NCI-H226 (cell line): ENCODE measurements around the gene PGBD1.

Experiments
- DNase-seq: peaks from one replicate; pipeline ENCODE4 v3.0.0-alpha.2; 2015

PGBD1 gene, protein sequence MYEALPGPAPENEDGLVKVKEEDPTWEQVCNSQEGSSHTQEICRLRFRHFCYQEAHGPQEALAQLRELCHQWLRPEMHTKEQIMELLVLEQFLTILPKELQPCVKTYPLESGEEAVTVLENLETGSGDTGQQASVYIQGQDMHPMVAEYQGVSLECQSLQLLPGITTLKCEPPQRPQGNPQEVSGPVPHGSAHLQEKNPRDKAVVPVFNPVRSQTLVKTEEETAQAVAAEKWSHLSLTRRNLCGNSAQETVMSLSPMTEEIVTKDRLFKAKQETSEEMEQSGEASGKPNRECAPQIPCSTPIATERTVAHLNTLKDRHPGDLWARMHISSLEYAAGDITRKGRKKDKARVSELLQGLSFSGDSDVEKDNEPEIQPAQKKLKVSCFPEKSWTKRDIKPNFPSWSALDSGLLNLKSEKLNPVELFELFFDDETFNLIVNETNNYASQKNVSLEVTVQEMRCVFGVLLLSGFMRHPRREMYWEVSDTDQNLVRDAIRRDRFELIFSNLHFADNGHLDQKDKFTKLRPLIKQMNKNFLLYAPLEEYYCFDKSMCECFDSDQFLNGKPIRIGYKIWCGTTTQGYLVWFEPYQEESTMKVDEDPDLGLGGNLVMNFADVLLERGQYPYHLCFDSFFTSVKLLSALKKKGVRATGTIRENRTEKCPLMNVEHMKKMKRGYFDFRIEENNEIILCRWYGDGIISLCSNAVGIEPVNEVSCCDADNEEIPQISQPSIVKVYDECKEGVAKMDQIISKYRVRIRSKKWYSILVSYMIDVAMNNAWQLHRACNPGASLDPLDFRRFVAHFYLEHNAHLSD

DNA sequence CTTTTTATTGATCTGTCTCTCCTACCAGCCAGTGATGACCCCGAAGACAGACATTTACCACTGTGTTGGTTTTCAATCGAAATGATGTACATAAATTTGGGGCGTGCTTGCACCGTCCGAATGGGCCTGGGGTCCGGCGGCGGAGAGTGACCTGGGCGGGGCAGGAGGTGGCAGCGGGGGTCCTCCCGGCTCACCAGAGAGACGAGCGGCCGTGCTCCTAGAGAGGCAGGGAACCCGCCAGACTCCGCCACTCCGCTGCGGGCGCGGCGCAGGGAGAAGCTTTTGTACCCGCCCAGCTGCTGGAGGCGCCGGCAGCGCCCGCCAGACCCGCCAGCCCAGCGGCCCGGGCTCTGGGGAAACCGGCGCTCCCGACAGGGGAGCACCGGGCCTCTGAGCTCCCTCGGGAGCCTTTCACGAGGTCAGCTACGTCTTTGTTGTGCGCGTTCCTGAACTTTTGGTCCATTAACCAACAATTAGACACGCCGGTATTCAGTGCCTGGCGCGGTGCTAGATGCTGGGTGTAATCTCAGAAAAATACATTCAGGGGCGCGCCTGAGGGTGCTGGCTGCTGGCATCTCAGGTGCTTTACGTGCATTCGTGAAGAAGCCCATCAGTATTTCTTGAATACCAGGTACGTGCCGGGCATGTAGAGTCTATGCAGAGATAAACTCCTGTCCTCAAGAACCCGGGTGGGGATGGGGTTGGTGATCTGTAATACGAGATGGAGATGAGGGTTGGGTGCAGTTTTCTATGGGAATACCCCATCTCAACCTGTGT is at the start of gene PGBD1:
PGBD1 (plus strand) TSS at position 285 of the 777 bp plus-strand sequence. CDS start 2,242 bp downstream, outside the sequence.
- DNase-seq: peak; percentile 27

DNA sequence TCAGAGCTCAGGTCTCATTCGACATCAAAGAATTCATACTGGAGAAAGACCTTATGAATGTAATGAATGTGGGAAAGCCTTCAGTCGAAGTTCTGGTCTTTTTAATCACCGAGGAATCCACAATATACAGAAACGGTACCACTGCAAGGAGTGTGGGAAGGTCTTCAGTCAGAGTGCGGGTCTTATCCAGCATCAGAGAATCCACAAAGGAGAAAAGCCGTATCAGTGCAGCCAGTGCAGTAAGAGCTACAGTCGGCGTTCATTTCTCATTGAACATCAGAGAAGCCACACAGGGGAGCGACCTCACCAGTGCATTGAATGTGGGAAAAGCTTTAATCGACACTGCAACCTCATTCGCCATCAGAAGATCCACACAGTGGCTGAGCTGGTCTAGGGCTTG is 48.6 kb upstream of the PGBD1 start:
- no peak for DNase-seq

DNA sequence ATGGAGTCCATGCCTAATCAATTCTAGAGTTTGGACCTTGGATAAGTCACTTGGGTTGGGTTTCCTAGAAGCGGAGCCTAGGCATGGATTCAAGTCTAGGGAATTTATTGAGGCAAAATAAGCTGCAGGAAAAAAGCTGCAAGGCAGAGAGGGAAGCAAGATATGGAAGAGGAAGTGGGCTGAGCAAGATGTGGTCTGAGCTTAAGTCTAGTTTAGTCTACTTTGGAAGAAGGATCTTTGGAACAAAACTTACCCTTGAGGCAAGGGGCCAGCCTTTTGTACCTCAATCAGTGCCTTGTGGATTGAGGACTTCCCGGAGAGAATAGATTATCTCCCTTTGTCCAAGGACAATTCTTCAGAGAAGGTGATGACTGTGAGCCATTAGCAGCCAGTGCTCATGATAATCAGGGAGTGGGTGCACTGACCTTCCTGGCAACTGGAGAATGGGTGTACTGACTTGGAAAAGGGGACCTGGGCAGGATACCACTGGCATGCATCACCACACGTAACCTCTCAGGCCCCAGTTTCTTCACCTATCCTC is 45.4 kb upstream of the PGBD1 start:
- DNase-seq: no peak

- DNase-seq: no peak
These were observed 41.7 kb upstream of the PGBD1 start for GRCh38 chr6:28239636-28240035.

DNA sequence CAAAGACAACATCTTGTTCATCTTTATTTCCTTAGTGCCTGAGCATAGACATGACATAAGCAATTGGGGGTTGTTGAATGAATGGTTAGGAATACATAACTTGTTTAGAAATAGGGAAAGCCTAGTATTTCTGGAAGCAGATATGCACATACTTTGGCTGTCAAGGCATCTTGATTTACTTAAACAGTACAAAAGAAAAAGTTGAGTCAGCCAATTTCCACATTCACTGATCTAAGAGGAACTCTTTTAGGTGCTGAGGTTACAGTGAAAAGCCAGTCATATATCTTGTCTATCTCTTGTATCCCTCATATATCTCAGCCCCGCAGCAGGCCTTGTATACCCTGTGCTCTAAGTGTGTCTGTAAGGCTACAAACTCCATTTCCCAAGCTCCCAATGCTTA is 40.9 kb upstream of the PGBD1 start:
- DNase-seq: no peak

DNA sequence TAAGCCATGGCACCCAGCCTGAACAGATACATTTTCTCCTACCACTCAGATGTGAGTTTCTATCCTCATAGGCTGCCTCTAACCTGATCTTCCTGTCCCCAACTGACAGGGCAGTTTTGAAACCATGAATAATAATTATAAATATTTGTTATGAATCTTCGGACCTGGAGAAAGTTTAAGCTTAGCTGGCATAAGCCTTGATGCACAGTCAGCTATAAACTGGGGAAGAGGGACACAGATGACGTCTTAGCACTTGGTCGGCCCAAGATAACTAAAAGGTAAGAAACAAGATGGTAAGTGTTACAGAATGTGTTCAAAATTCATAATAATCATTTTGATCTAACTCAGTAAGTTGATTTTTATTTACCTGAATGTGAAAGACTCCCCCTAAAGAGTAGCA is 37.4 kb upstream of the PGBD1 start:
- no peak for DNase-seq

DNA sequence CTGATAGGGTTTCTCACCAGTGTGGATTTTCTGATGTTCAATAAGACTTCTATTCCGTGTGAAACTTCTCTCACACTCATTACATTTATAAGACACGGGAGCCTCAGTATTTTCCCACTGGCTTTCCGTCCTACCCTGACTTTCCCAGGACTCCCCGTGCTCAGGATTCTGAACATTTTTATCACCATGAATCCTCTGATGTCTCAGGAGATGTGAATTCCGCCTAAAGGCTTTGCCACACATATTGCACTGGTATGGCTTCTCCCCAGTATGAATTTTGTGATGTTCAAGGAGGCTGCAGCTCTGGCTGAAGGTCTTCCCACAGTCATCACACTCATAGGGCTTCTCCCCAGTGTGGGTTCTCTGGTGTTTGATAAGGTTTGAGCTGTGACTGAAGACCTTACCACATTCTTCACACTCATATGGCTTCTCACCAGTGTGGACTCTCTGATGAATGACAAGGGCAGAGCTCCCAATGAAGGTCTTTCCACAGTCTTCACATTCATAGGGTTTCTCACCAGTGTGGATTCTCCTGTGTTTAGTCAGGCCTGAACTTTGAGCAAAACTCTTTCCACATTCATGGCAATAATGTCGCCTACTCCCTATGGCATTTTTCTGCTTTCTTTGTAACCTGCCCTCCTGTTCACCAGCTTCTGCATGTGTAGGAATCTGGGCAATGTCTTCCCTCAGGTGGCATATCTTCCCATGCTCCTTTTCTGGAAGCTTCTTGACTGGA is 36.0 kb upstream of the PGBD1 start:
- no peak for DNase-seq

DNA sequence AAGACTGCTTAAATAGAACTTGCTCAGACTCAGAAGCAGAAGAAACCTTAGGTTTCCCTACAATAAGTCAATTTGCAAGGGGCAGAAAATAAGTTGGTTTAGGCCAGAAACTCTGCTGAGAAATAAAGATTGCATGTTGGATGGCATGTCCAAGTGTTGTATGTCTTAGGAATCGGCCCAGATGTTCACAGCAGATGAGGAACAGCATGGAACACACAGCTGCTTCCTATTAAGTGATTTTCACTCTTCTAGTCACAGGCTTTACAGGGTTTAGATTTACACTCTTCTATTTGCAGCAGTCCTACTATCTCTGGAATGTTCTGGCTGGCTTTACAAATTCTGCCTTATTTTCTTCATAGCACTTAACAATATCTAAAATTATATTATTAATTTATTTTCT is 32.5 kb upstream of the PGBD1 start:
- no peak for DNase-seq

GRCh38 chr6:28250747-28251146 is 30.6 kb upstream of the PGBD1 start:
- DNase-seq: no peak

DNA sequence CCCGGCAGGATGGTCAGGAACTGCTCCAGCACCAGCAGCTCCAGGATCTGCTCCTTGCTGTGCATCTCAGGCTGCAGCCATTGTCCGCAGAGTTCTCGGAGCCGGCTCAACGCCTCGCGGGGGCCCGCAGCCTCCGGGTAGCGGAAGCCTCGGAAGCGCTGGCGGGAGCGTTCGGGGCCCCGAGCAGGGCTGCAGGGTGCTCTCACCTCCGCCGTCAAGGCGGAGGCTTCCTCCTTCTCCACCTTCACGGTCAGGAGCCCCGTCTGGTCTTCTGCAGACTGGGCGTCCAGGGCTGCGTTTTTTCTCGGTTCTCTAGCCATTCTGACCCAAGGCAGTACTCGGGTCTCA is 29.7 kb upstream of the PGBD1 start:
- no peak for DNase-seq

DNA sequence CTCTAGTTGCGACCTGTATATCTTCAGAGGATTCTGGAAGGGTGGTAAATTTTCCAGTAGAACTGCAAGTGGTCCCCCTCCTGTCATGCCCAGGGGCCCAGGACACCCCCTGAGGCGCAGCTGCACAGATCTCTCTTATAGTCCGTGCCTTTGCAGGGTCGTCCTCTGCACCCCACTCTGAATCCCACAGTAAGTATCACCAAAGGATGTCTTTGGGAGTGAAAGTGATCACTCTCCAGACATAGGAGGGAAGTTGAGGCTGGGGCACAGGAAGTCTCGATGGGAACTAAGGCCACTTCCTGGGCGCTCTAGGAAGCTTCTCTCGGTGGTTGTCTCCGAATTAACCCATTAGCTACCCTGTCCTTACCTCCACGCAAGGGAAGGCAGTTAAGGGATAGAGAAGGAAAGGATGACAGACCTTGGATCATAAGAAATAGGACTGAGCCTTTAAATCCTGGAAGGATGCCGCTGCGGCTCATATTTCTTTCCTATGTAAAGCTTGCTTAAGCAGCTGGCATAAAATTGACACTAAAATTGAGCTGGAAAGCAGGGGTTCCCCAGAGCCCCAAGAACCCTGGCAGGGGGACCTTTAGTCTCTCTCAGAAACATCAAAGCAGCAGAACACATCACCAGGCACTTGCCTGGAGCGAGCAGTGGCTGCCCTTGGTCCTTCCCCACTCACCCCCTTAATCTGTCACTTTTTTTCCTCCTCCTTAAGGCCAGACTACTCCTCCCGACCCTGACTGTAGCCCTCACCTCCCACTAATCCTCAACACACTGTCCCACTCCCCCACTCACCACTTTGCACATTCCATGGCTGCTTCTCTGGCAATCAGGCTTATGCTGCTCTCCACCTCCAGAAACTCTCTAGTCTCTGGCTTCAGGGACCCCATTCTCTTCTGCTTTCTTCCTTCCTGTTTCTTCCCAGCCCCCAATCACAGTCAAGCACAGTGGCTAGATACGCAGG is 29.1 kb upstream of the PGBD1 start, which contains the start of gene ZKSCAN4:
ZKSCAN4 (minus strand) TSS at position 261 of the 967 bp plus-strand sequence. CDS start 289 bp downstream, outside the sequence.
- peak; percentile 76 for DNase-seq

DNA sequence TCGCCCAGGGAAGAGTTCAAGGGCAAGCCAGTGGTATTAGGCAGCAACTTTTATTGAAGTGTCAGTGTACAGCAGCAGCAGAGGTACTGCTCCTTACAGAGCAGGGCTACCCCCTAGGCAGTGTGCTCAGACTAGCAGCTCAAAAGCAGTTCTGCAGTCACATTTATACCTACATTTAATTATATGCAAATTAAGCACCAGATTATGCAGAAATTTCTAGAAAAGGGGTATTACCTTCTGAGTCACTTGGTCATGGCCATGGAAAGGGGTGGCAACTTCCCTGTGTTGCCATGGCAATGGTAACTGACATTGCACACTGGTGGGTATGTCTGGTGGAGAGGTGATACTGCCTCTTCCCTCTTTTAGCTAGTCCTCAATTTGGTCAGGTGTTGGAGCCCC is 27.3 kb upstream of the PGBD1 start:
- DNase-seq: no peak

- no peak for DNase-seq
These were observed 24.3 kb upstream of the PGBD1 start for GRCh38 chr6:28257042-28257441.

DNA sequence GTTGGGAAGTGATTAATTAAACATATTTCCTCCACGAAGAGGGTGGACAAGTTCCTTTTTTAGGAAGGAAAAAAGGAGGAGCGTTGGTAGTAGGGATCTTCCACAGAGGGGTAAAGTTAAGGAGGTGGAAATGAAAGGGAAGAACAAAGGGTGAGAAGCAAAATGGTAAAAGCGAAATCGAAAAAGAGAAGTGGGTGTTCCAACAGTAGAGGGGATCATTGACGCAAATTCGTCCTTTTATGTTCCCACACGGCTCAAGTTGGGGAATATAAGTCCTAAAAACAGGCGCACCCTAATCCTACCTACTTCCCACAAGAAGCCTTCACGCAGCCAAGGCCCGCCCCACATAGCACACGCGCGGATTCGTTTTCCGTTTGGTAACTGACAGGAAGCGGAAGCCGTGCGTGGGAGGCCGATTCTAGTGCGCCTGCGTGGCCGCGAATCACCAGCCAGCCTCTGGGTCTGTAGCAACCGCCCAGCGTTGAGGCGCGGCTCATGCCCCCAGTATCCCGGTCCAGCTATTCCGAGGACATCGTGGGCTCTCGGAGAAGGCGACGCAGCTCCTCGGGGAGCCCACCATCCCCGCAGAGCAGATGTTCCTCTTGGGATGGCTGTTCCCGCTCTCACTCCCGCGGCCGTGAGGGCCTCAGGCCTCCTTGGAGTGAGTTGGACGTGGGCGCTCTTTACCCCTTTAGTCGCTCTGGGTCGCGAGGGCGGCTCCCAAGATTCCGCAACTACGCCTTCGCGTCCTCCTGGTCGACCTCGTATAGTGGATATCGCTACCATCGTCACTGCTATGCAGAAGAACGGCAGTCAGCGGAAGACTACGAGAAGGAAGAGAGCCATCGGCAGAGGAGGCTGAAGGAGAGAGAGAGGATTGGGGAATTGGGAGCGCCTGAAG is 22.2 kb upstream of the PGBD1 start, which contains the start of gene NKAPL:
NKAPL (plus strand) TSS at position 421 of the 901 bp plus-strand sequence; CDS start at position 496, 75 bp downstream.
- no peak for DNase-seq

DNA sequence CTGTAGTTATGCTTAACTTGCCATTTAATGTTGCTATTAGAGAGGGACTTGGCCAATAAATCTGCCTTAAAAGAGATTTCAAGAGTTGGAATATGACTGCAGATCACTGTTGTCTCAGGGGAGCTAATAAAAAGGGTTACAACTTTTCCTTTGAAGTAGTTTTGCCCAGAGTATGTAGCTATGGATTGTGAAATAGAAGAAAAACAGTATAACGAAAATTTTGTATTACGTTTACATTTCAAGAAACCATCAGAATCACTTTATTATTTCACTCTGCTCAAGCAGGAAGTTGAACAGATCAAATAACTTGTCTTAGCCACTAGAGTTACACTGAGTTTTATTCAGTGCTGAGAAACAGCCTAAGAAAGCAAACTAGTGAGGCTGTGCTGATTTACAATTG is 17.4 kb upstream of the PGBD1 start:
- DNase-seq: no peak

DNA sequence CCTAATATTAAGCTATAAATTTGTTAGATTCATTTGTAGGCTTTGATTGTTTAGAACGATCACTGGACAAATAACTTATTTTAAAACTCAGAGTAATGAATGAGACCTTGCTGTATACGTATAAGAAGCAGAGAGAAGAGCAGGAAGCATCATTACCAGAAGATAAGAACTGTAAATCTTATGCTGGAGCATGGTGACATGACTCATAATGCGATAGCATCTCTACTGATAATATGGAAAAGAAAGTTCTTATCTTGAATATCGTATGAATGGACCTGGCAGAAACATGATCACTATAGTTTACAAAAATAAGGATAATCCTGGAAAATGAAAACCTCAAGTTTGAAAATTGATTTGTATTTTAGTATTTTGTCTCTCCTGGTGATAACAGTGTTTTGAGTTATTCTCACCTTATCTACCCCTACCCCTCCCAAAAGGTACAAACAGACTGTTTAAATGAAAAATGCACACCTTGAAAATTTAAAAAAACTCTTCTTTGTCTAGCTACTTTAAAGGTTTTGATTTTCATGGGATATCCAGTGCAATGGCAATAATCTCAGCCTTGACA is 16.5 kb upstream of the PGBD1 start:
- no peak for DNase-seq

DNA sequence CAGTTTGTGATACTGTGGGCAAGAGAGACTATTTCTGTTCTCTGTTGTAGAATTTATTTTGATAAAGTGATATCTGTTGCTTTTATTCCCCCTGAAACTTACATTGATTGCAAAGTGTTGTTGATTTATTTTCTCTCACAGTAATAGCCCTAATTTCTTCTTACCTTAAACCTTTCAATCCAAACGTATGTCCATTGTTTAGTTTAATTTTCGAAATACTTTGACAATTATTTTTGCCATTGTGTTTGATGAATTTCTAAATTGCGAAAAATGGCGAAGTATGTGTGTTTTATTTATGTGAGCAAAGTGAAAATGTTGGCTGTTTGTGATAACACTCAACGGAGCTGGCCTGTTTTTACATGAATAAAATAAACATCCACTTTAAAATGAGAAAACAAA is 14.8 kb upstream of the PGBD1 start:
- no peak for DNase-seq

GRCh38 chr6:28266962-28267694 is 14.2 kb upstream of the PGBD1 start, which contains the start of gene ZSCAN26:
Gene ZSCAN26 (plus strand): TSS chr6:28267143. CDS start chr6:28271920, 4,777 bp downstream.
- DNase-seq: peak; percentile 85

DNA sequence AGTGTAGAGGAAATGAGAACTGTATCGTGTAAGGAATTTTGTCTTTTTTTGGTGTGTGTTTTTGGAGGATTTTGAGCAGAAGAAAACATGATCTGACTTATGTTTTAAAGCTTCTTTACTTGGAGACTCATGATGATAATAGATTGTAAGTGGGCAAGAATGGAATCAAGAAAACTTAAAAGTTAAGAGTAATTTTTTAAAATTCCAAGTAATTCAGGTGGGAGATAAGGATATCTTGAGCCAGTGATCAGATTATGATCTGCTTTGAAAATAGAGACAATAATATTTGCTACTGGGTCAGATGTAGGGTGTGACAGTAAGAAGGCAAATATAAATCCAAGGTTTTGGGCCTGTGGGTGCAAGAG is 13.7 kb upstream of the PGBD1 start:
- no peak for DNase-seq
